ENCODE measurements around the gene PDGFB. TPM values are rescaled to one million over a fixed set of nuclear protein-coding genes. Genes with fewer than 3 reads are reported as not detected.
A peak's percentile ranks its signal among the peaks of the same experiment; 100 is the strongest.

Gene PDGFB
- total RNA-seq, 1 donor from 2014 or later = 79.6 TPM

- no peak for TF ChIP-seq CTCF (conservative IDR thresholded peaks at IDR 0.05; ENCODE audit: low read depth, low read length)
These were observed 60.7 kb downstream of the PDGFB start for GRCh38 chr22:39183991-39184585.

GRCh38 chr22:39182478-39183030, 62.2 kb downstream of the PDGFB start:
- no peak for DNase-seq (ENCODE audit: low read depth)
- no peak overlapping the region for H3K4me3 ChIP-seq (ENCODE audit: low read depth, low read length)
- no peak for TF ChIP-seq CTCF (conservative IDR thresholded peaks at IDR 0.05; ENCODE audit: low read depth, low read length)

More at GRCh38 chr22:39183991-39184585, 60.7 kb downstream of the PDGFB start:
- peak overlapping the region; percentile 26 for H3K4me3 ChIP-seq (ENCODE audit: low read depth, low read length)
- no peak for DNase-seq (ENCODE audit: low read depth)

GRCh38 chr22:39181778-39182177, 63.0 kb downstream of the PDGFB start:
- DNase-seq (ENCODE audit: low read depth) = no peak
- TF ChIP-seq CTCF (conservative IDR thresholded peaks at IDR 0.05; ENCODE audit: low read depth, low read length) = no peak
- H3K4me3 ChIP-seq (ENCODE audit: low read depth, low read length) = no peak overlapping the region

- DNase-seq (ENCODE audit: low read depth) = no peak
- no peak for TF ChIP-seq CTCF (conservative IDR thresholded peaks at IDR 0.05; ENCODE audit: low read depth, low read length)
- H3K4me3 ChIP-seq (ENCODE audit: low read depth, low read length) = no peak overlapping the region
These were observed 63.4 kb downstream of the PDGFB start for GRCh38 chr22:39181356-39181755.

- no peak for DNase-seq (ENCODE audit: low read depth)
- no peak for TF ChIP-seq CTCF (conservative IDR thresholded peaks at IDR 0.05; ENCODE audit: low read depth, low read length)
- H3K4me3 ChIP-seq (ENCODE audit: low read depth, low read length) = no peak overlapping the region
These were observed 64.9 kb downstream of the PDGFB start for GRCh38 chr22:39179841-39180335.

- TF ChIP-seq CTCF (conservative IDR thresholded peaks at IDR 0.05; ENCODE audit: low read depth, low read length) = no peak
- DNase-seq (ENCODE audit: low read depth) = no peak
- no peak overlapping the region for H3K4me3 ChIP-seq (ENCODE audit: low read depth, low read length)
These were observed 65.4 kb downstream of the PDGFB start for GRCh38 chr22:39179401-39179827.
